Adrenal gland (tissue), 12 donors: ENCODE measurements around the gene TMEM266. TPM values are rescaled to one million over a fixed set of nuclear protein-coding genes. Genes with fewer than 3 reads are reported as not detected.
A peak's percentile ranks its signal among the peaks of the same experiment; 100 is the strongest.

Source experiments
- DNase-seq, 7 donors: peaks; one replicate each; pipeline ENCODE4 v3.0.0-alpha.2; 2019 to 2020
- H3K27ac ChIP-seq, 5 donors: fragments of 200-600 bp; sonication (generic) in 4 of 5; 1 replicate in 3 of 5; 2 replicates in 2 of 5; pipeline versions ENCODE4 v1.5.1 to v1.8.0; 2016 to 2020; ENCODE audit warnings: mild to moderate bottlenecking in 1 of 5
- H3K27me3 ChIP-seq: fragments of 200-600 bp; 2 replicates; pipeline ENCODE4 v1.8.0; 2021
- H3K36me3 ChIP-seq, 2 donors: fragments of 200-600 bp; replicated peaks in 1 of 2; 1 replicate in 1 of 2; 2 replicates in 1 of 2; pipeline versions ENCODE4 v1.5.1 to v1.8.0; 2018 to 2022
- H3K4me1 ChIP-seq, 2 donors: fragments of 200-600 bp; replicated peaks in 1 of 2; 1 replicate in 1 of 2; 2 replicates in 1 of 2; pipeline versions ENCODE4 v1.5.1 to v1.8.0; 2018 to 2021
- H3K4me3 ChIP-seq, 4 donors: fragments of 200-600 bp; sonication (generic) in 3 of 4; one replicate each; pipeline ENCODE4 v1.5.1; 2016 to 2018
- H3K9me3 ChIP-seq, 3 donors: fragments of 200-600 bp; sonication (generic) in 1 of 3; replicated peaks in 1 of 3; 1 replicate in 2 of 3; 2 replicates in 1 of 3; pipeline versions ENCODE4 v1.5.1 to v1.8.0; 2016 to 2021
- CTCF ChIP-seq, 6 experiments: fragments of 450-650 bp in 4 of 6; fragments of 200-600 bp in 2 of 6; sonication (generic) in 1 of 6; IDR thresholded peaks; 1 replicate in 5 of 6; 2 replicates in 1 of 6; pipeline versions ENCODE4 v1.5.1 to v1.8.0; 2016 to 2021; ENCODE audit warnings: antibody characterized with exemption in 6 of 6, mild to moderate bottlenecking in 2 of 6, moderate library complexity in 1 of 6
- POLR2A ChIP-seq, 2 donors: fragments of 450-650 bp; IDR thresholded peaks; one replicate each; pipeline ENCODE4 v1.6.1; 2017; ENCODE audit warnings: antibody characterized with exemption in 2 of 2, mild to moderate bottlenecking in 2 of 2, moderate library complexity in 1 of 2
- WGBS, 4 donors: extraction: QIAGEN DNeasy Blood & Tissue Kit in 2 of 4; methylation state at CpG; one replicate each; pipeline versions ENCODE4 v1.1.5 to v1.1.7; 2013 to 2017; 5-methylcytosine and 5-hydroxymethylcytosine counted together
- intact Hi-C, 2 donors: fragments of 100-400 bp; cut with DNase I; formaldehyde crosslinking; loops; one replicate each; pipeline versions ENCODE4 v1.14.1 to v1.15.0; 2022 to 2023
- polyA plus RNA-seq, 3 donors: library from polyadenylated mRNA; stranded (reverse); fragments of 200-250 nt in 2 of 3; fragments of 350-450 nt in 1 of 3; fragmentation: Illumina TruSeq in 1 of 3; extraction: RNeasy Lipid Tissue Mini Kit (QIAGEN cat#74804) in 1 of 3; gene quantifications; one replicate each; pipeline ENCODE4 v1.2.3, GENCODE V29; 2013 to 2014
- total RNA-seq, 9 donors: library from RNA; depleted of rRNA in 4 of 9; stranded (reverse); fragments of >200 nt in 4 of 9; fragments of 120-200 nt in 1 of 9; fragmentation: NEBNext Ultra II Directional in 1 of 9; extraction: Animal tissue kit (Norgen Biotek cat#: 25700) in 1 of 9; gene quantifications; one replicate each; pipeline versions ENCODE4 v1.1.0 to v1.2.4, GENCODE V29; 2013 to 2023
- donor health status: healthy with polysubstance abuse.
- donor health status: Bipolar disorder and iron deficiency.
- donor health status: DM: yes; HTN: yes; CAD: no.
- donor health status: DM: no; HTN: no; CAD: no.
- donor health status: DM: no; HTN: no; CAD: no.
- donor health status: DM: yes; HTN: yes; CAD: no.

The TMEM266 gene
- total and polyA plus RNA-seq, 12 donors, result 1.3 to 23.1 (median 5.9) TPM

- H3K4me3 ChIP-seq, result no peak overlapping the region
- H3K27ac ChIP-seq, result no peak overlapping the region
- no peak for DNase-seq
- H3K36me3 ChIP-seq, result no peaks in the 10 kb centered on the region
- intact Hi-C loops, result loop anchor here in 1 of 2 donors (5.0 kb wide), 1 partner anchor 81 kb away; the partner anchor contains the start of gene TMEM266
- H3K27me3 ChIP-seq, result no peaks in the 10 kb centered on the region
- peaks cover 0 to 6% of the 10 kb centered on the region in 2 donors for H3K4me1 ChIP-seq
- no peaks in the 10 kb centered on the region for H3K9me3 ChIP-seq
- 78 to 84% (median 82%) methylated on average over 5 of the region's 5 CpGs for WGBS, 4 donors
- no peak for TF ChIP-seq POLR2A (IDR thresholded peaks at IDR 0.05)
Observed at GRCh38 chr15:76138436-76138835, 78.7 kb downstream of the TMEM266 start.

DNA sequence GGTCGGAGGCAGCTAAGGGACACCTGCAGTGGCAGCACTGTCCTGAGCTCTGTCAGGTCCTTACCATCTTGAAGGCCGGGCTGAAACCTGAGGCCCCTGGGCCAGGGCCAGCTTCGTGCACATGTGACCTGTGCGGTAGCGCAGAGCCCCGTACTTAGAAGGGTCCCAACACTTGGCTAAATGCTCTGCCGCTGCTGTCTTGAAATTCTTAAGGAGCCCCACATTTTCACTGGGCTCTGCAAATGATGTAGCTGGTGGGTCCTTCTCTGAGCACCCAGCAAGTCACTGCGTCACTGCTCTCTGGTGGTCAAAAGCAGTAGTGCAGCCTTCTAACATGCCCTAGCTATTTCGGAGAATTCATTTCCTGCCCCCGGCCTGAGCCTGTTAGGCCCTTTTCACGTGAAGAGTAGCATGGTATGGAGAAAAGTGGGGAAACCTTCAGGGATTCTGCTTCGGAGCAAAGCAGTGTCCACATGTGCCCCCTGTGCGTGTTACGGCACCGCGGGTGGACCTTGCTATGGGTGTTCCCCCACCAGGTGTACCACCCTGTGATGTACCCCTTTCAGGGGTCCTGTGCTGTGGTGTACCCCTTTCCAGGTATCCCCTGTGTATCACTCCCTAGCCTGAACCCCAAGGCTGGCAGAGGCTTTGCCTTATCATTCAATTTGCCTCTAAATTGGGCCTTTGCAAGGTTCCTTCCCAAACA is 79.7 kb downstream of the TMEM266 start:
- intact Hi-C loops, result loop anchor here (2.0 to 10.0 kb wide), 3 partner anchors 81 to 325 kb away; partner anchors contain the start of gene TMEM266 (in 2 of the 2)
- Histone ChIP-seq H3K4me3 (no peak overlapping the region), H3K27me3 (no peaks in the 10 kb centered on the region)

DNA sequence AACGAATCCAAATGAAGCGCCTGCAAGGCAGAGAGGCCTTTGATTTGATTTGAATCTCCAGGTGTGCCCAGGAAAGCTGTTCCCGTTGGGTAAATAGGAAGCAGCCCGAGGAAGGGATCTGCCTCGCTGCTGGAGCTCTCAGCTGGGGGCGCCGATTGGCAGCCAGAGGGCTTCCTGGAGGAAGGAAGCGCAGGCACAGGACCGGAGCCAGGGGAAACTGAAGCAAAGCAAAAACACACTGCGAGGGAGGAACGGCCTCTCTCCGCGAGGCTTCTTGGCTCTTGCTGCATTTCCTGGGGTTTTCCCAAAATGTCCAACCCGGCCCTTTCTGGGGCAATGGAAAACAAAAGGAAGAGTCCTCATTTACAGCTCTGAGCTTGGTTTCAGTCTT is 80.3 kb downstream of the TMEM266 start:
- Histone ChIP-seq H3K27ac (no peak overlapping the region), H3K27me3 (no peaks in the 10 kb centered on the region), H3K36me3 (no peaks in the 10 kb centered on the region), H3K4me3 (no peak overlapping the region), H3K4me1 (peaks cover 0 to 6% of the 10 kb centered on the region in 2 donors), H3K9me3 (no peaks in the 10 kb centered on the region)
- intact Hi-C loops, result loop anchor here in 1 of 2 donors (2.0 to 10.0 kb wide), 2 partner anchors 81 to 325 kb away; partner anchors contain the start of gene TMEM266
- TF ChIP-seq CTCF (IDR thresholded peaks at IDR 0.05), result no peak
- TF ChIP-seq POLR2A (IDR thresholded peaks at IDR 0.05), result no peak
- 32 to 45% (median 37%) methylated on average over 9 to 14 of the region's 14 CpGs for WGBS, 4 donors
- peak in 1 of 7 donors; percentile 19 for DNase-seq

More for the DNA sequence above, 79.7 kb downstream of the TMEM266 start:
- peak; percentile 70 to 93 (median 83) for DNase-seq
- H3K36me3 ChIP-seq, result no peaks in the 10 kb centered on the region
- TF ChIP-seq POLR2A (IDR thresholded peaks at IDR 0.05) (no peak), CTCF (IDR thresholded peaks at IDR 0.05) (peak; percentile 90 to 95 (median 93))
- no peak overlapping the region for H3K27ac ChIP-seq
- 22 to 41% (median 27%) methylated on average over 11 to 16 of the region's 16 CpGs for WGBS, 4 donors
- H3K4me1 ChIP-seq, result peaks cover 0 to 6% of the 10 kb centered on the region in 2 donors
- H3K9me3 ChIP-seq, result no peaks in the 10 kb centered on the region

- DNase-seq, result no peak
- 77 to 92% (median 80%) methylated on average over 5 of the region's 5 CpGs for WGBS, 4 donors
- Histone ChIP-seq H3K27ac (no peak overlapping the region), H3K27me3 (no peaks in the 10 kb centered on the region), H3K9me3 (no peaks in the 10 kb centered on the region), H3K4me1 (peaks cover 0 to 8% of the 10 kb centered on the region in 2 donors), H3K4me3 (no peak overlapping the region), H3K36me3 (no peaks in the 10 kb centered on the region)
- intact Hi-C loops, result loop anchor here in 1 of 2 donors (10.0 kb wide), 1 partner anchor 332 kb away; no protein-coding TSS in a partner anchor
- no peak for TF ChIP-seq POLR2A (IDR thresholded peaks at IDR 0.05)
- no peak for TF ChIP-seq CTCF (IDR thresholded peaks at IDR 0.05)
Observed at GRCh38 chr15:76146812-76147211, 87.0 kb downstream of the TMEM266 start.
